Ovary (tissue), 3 donors: ENCODE results near the gene PRPF40A.

Experiments used
- EP300 ChIP-seq: sonication (generic); formaldehyde crosslinking; IDR thresholded peaks from one replicate; pipeline ENCODE4 v1.6.1; 2017; ENCODE audit warnings: antibody characterized with exemption
- POLR2A ChIP-seq: fragments of 450-650 bp; IDR thresholded peaks from one replicate; pipeline ENCODE4 v1.6.1; 2017; ENCODE audit warnings: antibody characterized with exemption, mild to moderate bottlenecking, moderate library complexity
- TF ChIP-seq, protein P1 (sequence below), 3 donors: fragments of 450-650 bp in 2 of 3; fragments of 200-600 bp in 1 of 3; IDR thresholded peaks; one replicate each; pipeline versions ENCODE4 v1.5.1 to v1.8.0; 2016 to 2022; ENCODE audit warnings: antibody characterized with exemption in 3 of 3, mild to moderate bottlenecking in 1 of 3
- donor health status: DM: no; HTN: no; CAD: no.

DNA sequence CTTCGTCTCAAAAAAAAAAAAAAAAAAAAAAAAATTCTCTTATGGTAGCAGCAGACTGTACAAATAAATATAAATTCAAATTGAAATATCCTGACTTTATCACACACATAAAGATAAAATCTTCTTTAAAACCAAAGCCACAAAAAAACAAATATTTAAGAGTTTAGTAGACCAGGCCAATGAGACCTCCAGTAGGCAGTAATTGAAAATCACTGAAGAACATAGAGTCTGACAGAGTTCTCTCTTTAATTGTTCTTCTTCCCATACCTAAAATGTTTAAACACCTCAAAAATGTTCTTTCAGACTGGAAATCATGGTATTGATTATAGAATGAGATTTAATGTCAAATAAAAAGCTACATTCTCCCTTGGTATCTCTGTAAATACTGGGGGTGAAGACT is 20.8 kb downstream of the PRPF40A start:
- TF ChIP-seq EP300 = no peak
- TF ChIP-seq, protein P1, sequence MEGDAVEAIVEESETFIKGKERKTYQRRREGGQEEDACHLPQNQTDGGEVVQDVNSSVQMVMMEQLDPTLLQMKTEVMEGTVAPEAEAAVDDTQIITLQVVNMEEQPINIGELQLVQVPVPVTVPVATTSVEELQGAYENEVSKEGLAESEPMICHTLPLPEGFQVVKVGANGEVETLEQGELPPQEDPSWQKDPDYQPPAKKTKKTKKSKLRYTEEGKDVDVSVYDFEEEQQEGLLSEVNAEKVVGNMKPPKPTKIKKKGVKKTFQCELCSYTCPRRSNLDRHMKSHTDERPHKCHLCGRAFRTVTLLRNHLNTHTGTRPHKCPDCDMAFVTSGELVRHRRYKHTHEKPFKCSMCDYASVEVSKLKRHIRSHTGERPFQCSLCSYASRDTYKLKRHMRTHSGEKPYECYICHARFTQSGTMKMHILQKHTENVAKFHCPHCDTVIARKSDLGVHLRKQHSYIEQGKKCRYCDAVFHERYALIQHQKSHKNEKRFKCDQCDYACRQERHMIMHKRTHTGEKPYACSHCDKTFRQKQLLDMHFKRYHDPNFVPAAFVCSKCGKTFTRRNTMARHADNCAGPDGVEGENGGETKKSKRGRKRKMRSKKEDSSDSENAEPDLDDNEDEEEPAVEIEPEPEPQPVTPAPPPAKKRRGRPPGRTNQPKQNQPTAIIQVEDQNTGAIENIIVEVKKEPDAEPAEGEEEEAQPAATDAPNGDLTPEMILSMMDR (IDR thresholded peaks at IDR 0.05) = no peak
- no peak for TF ChIP-seq POLR2A
